OCI-LY1 (cell line): ENCODE measurements around the gene EAPP.
"Not testable (repeated sequence)": the region's sequence is repeated elsewhere in the genome, so short reads cannot be mapped to it uniquely, and the experiment has no call there.

Experiments
- H2AFZ ChIP-seq: fragments of 200-600 bp; sonication (generic), shearing (Covaris generic); 2 replicates; pipeline ENCODE4 v1.6.0; 2014; ENCODE audit warnings: antibody characterized with exemption, mild to moderate bottlenecking, low read length
- H3F3A ChIP-seq: fragments of 200-600 bp; sonication (generic), shearing (Covaris generic); 2 replicates; pipeline ENCODE4 v1.6.0; 2014; ENCODE audit warnings: mild to moderate bottlenecking, antibody characterized with exemption, low read length, moderate library complexity; ENCODE audit not compliant: insufficient read depth
- H3K27ac ChIP-seq: fragments of 200-600 bp; sonication (generic); 2 replicates; pipeline ENCODE4 v1.5.1; 2014; ENCODE audit warnings: low read length, mixed run types, mild to moderate bottlenecking, low read depth; ENCODE audit not compliant: poor library complexity, severe bottlenecking
- H3K27me3 ChIP-seq: fragments of 200-600 bp; sonication (generic); 2 replicates; pipeline ENCODE4 v1.6.0; 2014; ENCODE audit warnings: antibody characterized with exemption, mild to moderate bottlenecking, low read length, moderate library complexity; ENCODE audit not compliant: insufficient read depth
- H3K36me3 ChIP-seq: fragments of 200-600 bp; sonication (generic); 2 replicates; pipeline ENCODE4 v1.6.1; 2014; ENCODE audit warnings: mild to moderate bottlenecking, antibody characterized with exemption, low read length, moderate library complexity, mixed read lengths; ENCODE audit not compliant: insufficient read depth
- H3K4me1 ChIP-seq: fragments of 200-600 bp; sonication (generic); 2 replicates; pipeline ENCODE4 v1.5.1; 2014; ENCODE audit warnings: mild to moderate bottlenecking, low read length, moderate library complexity; ENCODE audit not compliant: insufficient read depth, severe bottlenecking
- H3K4me2 ChIP-seq: fragments of 200-600 bp; sonication (generic), shearing (Covaris generic); 2 replicates; pipeline ENCODE4 v1.6.1; 2014; ENCODE audit warnings: low read length
- H3K4me3 ChIP-seq: fragments of 200-600 bp; sonication (generic); 2 replicates; pipeline ENCODE4 v1.5.1; 2014; ENCODE audit warnings: low read length, low read depth, mild to moderate bottlenecking, mixed read lengths; ENCODE audit not compliant: poor library complexity, severe bottlenecking
- H3K79me2 ChIP-seq: fragments of 200-600 bp; shearing (Covaris generic); 2 replicates; pipeline ENCODE4 v1.6.1; 2016; ENCODE audit warnings: mixed run types, low read length, mixed read lengths; ENCODE audit not compliant: insufficient read depth
- H3K9ac ChIP-seq: fragments of 200-600 bp; sonication (generic), shearing (Covaris generic); 2 replicates; pipeline ENCODE4 v1.6.1; 2014; ENCODE audit warnings: mild to moderate bottlenecking, low read length, mixed read lengths
- H3K9me2 ChIP-seq: fragments of 200-600 bp; sonication (generic), shearing (Covaris generic); 2 replicates; pipeline ENCODE4 v1.6.1; 2014; ENCODE audit warnings: low read depth, mild to moderate bottlenecking, low read length, mixed read lengths
- H3K9me3 ChIP-seq: fragments of 200-600 bp; shearing (Covaris generic); 2 replicates; pipeline ENCODE4 v1.6.1; 2014; ENCODE audit warnings: low read length, mixed read lengths
- H4K20me1 ChIP-seq: fragments of 200-600 bp; sonication (generic), shearing (Covaris generic); 2 replicates; pipeline ENCODE4 v1.6.0; 2016; ENCODE audit warnings: mild to moderate bottlenecking, low read length; ENCODE audit not compliant: insufficient read depth
- EZH2 ChIP-seq: fragments of 200-600 bp; sonication (generic), shearing (Covaris generic); IDR thresholded peaks from 2 replicates; pipeline ENCODE4 v1.8.0; 2017; ENCODE audit warnings: borderline replicate concordance, mixed run types, mild to moderate bottlenecking, antibody characterized with exemption, low read length, moderate library complexity, mixed read lengths
- TF ChIP-seq, protein P1 (sequence below): fragments of 200-600 bp; sonication (generic), shearing (Covaris generic); IDR thresholded peaks from 2 replicates; pipeline ENCODE4 v1.5.1; 2017; ENCODE audit warnings: mild to moderate bottlenecking, antibody characterized with exemption, low read length, moderate library complexity, mixed read lengths

The EAPP gene

DNA sequence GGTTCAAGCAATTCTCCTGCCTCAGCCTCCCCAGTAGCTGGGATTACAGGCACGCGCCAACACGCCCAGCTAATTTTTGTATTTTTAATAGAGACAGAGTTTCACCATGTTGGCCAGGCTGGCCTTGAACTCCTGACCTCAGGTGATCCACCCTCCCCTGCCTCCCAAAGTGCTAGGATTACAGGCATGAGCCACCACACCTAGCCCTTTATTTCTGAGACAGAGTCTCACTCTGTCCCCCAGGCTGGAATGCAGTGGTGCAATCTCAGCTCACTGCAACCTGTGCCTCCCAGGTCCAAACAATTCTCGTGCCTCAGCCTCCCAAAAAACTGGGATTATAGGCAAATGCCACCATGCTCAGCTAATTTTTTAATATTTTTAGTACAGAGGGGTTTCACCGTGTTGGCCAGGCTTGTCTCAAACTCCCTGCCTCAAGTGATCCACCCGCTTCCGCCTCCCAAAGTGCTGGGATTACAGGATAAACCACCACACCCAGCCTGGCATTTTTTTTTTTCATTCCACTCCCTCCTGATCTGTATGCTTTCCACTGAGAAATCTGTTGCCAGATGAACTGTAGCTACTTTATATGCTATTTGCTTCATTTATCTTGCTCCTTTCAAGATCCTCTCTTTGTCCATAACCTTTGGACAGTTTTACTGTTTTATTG is 19.1 kb downstream of the EAPP start:
- H2AFZ ChIP-seq, H3K4me2 ChIP-seq, H3K9me2 ChIP-seq, H3K4me3 ChIP-seq, H3K79me2 ChIP-seq, H3F3A ChIP-seq, H3K27me3 ChIP-seq, H3K4me1 ChIP-seq, H4K20me1 ChIP-seq, H3K9me3 ChIP-seq, H3K9ac ChIP-seq, H3K27ac ChIP-seq: not testable (repeated sequence)
- H3K36me3 ChIP-seq: peaks cover 54% of the 10 kb centered on the region

- H3K27me3 ChIP-seq: no peaks in the 10 kb centered on the region
- H3K4me2 ChIP-seq: no peak overlapping the region
- H3K9ac ChIP-seq: no peak overlapping the region
- no peak overlapping the region for H3K4me3 ChIP-seq
- no peaks in the 10 kb centered on the region for H3K79me2 ChIP-seq
- no peaks in the 10 kb centered on the region for H3K9me3 ChIP-seq
- no peak overlapping the region for H3K27ac ChIP-seq
- H2AFZ ChIP-seq: no peak overlapping the region
- TF ChIP-seq EZH2: no peak
- TF ChIP-seq, protein P1, sequence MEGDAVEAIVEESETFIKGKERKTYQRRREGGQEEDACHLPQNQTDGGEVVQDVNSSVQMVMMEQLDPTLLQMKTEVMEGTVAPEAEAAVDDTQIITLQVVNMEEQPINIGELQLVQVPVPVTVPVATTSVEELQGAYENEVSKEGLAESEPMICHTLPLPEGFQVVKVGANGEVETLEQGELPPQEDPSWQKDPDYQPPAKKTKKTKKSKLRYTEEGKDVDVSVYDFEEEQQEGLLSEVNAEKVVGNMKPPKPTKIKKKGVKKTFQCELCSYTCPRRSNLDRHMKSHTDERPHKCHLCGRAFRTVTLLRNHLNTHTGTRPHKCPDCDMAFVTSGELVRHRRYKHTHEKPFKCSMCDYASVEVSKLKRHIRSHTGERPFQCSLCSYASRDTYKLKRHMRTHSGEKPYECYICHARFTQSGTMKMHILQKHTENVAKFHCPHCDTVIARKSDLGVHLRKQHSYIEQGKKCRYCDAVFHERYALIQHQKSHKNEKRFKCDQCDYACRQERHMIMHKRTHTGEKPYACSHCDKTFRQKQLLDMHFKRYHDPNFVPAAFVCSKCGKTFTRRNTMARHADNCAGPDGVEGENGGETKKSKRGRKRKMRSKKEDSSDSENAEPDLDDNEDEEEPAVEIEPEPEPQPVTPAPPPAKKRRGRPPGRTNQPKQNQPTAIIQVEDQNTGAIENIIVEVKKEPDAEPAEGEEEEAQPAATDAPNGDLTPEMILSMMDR: no peak
- no peaks in the 10 kb centered on the region for H3K36me3 ChIP-seq
- no peaks in the 10 kb centered on the region for H4K20me1 ChIP-seq
- H3K9me2 ChIP-seq: no peaks in the 10 kb centered on the region
- H3F3A ChIP-seq: no peaks in the 10 kb centered on the region
- H3K4me1 ChIP-seq: no peaks in the 10 kb centered on the region
Observed at GRCh38 chr14:34507884-34508283, 31.6 kb downstream of the EAPP start.

GRCh38 chr14:34507459-34507858 is 32.0 kb downstream of the EAPP start:
- no peaks in the 10 kb centered on the region for H3F3A ChIP-seq
- no peaks in the 10 kb centered on the region for H3K27me3 ChIP-seq
- no peaks in the 10 kb centered on the region for H3K79me2 ChIP-seq

GRCh38 chr14:34505124-34505491 is 34.4 kb downstream of the EAPP start:
- not testable (repeated sequence) for H3K9me2 ChIP-seq, H3F3A ChIP-seq, H3K4me3 ChIP-seq, H3K4me2 ChIP-seq, H3K9ac ChIP-seq, H3K9me3 ChIP-seq, H3K27ac ChIP-seq, H2AFZ ChIP-seq, H3K4me1 ChIP-seq, H3K27me3 ChIP-seq, H3K36me3 ChIP-seq, H3K79me2 ChIP-seq, H4K20me1 ChIP-seq

More at GRCh38 chr14:34507459-34507858, 32.0 kb downstream of the EAPP start:
- Histone ChIP-seq H3K4me3 (no peak overlapping the region), H3K27ac (no peak overlapping the region), H3K4me1 (no peaks in the 10 kb centered on the region), H3K9me3 (no peaks in the 10 kb centered on the region), H3K9me2 (no peaks in the 10 kb centered on the region), H2AFZ (no peak overlapping the region), H3K36me3 (no peaks in the 10 kb centered on the region), H3K4me2 (no peak overlapping the region), H4K20me1 (no peaks in the 10 kb centered on the region), H3K9ac (no peak overlapping the region)
- TF ChIP-seq EZH2: no peak
- TF ChIP-seq, protein P1: no peak

- not testable (repeated sequence) for H3K36me3 ChIP-seq, H3K9me2 ChIP-seq, H3K27me3 ChIP-seq, H3K27ac ChIP-seq, H3K9me3 ChIP-seq, H3F3A ChIP-seq, H3K4me3 ChIP-seq, H3K9ac ChIP-seq, H3K79me2 ChIP-seq, H2AFZ ChIP-seq, H3K4me2 ChIP-seq, H3K4me1 ChIP-seq, H4K20me1 ChIP-seq
Observed at GRCh38 chr14:34504027-34504426, 35.5 kb downstream of the EAPP start.
